B cell (primary cell): ENCODE measurements around the gene ZC2HC1B.

Source experiments
- EZH2 ChIP-seq: IDR thresholded peaks from 2 replicates; pipeline ENCODE4 v1.6.1; 2012; ENCODE audit warnings: borderline replicate concordance, low read depth, mild to moderate bottlenecking, moderate library complexity, low read length; ENCODE audit not compliant: insufficient read depth, poor library complexity, severe bottlenecking
- TF ChIP-seq, protein P1 (sequence below): fragments of 200-600 bp; IDR thresholded peaks from one replicate; pipeline ENCODE4 v1.8.0; 2022; ENCODE audit warnings: antibody characterized with exemption, mild to moderate bottlenecking

DNA sequence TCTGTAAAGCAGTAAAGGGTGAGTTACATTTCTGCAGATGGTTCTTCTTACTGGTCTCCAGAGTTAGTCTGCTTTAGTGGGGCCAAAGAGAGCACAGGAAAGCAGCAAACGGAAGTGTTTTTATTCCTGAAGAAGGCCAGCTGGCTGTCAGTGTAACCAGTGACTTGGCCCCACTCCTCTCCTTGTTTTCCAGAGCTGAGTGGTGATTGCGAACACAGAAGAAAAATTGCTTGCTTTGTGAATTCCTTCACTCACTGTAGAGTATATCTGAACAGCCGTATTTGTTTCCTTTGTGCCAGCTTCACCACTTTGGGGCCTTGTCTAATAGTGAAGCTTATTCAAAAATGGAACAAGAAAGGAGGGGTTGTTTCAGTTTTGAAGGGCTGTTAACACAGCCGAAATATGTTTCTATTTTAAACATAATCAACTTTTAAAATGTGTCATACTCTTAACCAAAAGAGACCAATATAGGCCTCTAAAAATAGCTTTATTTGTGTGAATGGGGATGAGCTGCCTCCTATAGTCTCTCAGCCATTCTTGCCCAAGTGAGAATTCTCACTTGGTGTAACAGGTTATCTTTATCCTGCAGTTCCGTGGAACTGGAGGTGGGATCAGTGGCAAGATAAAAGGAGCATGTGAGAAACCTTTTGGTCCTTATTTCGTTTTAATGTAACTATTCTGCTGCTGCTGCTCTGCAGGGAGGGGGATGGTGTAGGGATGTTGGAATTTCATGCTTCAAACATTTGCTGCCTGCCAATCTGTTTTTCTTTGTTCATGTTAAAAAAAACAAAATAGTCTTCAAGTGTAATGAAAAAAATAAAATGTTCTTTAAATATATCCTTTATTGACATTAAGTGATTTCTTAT, 37.8 kb downstream of the ZC2HC1B start:
- TF ChIP-seq, protein P1, sequence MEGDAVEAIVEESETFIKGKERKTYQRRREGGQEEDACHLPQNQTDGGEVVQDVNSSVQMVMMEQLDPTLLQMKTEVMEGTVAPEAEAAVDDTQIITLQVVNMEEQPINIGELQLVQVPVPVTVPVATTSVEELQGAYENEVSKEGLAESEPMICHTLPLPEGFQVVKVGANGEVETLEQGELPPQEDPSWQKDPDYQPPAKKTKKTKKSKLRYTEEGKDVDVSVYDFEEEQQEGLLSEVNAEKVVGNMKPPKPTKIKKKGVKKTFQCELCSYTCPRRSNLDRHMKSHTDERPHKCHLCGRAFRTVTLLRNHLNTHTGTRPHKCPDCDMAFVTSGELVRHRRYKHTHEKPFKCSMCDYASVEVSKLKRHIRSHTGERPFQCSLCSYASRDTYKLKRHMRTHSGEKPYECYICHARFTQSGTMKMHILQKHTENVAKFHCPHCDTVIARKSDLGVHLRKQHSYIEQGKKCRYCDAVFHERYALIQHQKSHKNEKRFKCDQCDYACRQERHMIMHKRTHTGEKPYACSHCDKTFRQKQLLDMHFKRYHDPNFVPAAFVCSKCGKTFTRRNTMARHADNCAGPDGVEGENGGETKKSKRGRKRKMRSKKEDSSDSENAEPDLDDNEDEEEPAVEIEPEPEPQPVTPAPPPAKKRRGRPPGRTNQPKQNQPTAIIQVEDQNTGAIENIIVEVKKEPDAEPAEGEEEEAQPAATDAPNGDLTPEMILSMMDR, result no peak
- no peak for TF ChIP-seq EZH2
